GM18858 (cell line): ENCODE measurements around the gene SLC35G3.
"Not testable (repeated sequence)": the region's sequence is repeated elsewhere in the genome, so short reads cannot be mapped to it uniquely, and the experiment has no call there.

Source experiments
- ATAC-seq: cut with Tn5 transposase; IDR thresholded peaks from one replicate; pipeline ENCODE4 v1.9.1; 2021; ENCODE audit not compliant: unreplicated experiment

SLC35G3 gene

DNA sequence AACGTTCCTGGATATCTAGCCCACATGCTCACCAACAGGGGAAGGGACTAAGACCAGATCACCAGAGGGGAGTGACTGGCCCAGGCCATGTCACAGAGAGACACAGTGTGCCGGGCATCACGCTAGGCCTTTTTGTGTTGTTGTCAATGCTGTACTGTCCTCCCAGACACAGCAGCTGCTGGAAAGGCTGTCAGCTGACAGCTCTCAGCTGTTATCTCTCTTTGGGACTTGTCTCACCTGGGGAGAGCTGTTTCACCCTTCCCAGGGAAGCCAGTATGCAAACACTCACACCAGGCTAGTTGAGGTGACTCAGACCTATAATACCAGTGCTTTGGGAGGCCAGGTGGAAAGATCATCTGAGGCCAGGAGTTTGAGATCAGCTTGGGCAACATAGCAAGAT lies 27.1 kb downstream of the SLC35G3 start:
- no peak for ATAC-seq

DNA sequence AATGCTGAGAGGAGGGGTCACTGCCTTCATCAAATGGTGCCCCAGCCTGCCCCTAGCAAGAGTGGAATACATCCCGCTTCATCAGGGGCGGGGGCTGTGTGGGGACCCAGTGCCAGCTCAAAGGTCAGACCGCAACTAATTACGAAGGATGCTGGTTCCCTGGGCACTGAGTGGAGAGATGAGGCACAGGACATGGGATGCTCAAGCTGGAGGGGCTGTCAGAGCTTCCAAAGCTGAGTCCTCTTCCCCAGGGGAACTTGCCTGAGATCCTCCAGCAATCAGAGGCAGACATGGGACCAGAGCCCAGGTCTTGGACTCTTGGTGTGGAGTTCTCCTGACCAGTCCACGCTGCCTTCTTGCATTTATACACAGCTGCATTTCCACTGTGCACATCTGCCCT lies 27.7 kb downstream of the SLC35G3 start:
- no peak for ATAC-seq

DNA sequence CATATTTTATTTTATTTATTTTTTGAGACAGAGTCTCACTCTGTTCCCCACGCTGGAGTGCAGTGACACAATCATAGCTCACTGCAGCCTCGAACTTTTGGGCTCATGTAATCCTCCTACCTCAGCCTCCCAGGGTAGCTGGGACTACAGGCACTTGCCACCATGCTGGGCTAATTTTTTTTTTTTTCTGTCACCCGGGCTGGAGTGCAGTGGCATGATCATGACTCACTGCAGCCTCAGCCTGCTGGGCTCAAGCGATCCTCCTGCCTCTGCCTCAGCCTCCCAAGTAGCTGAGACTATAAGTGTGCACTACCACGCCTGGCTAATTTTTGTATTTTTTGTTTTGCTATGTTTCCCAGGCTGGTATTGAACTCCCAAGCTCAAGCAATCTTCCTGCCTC lies 29.5 kb downstream of the SLC35G3 start:
- no peak for ATAC-seq

DNA sequence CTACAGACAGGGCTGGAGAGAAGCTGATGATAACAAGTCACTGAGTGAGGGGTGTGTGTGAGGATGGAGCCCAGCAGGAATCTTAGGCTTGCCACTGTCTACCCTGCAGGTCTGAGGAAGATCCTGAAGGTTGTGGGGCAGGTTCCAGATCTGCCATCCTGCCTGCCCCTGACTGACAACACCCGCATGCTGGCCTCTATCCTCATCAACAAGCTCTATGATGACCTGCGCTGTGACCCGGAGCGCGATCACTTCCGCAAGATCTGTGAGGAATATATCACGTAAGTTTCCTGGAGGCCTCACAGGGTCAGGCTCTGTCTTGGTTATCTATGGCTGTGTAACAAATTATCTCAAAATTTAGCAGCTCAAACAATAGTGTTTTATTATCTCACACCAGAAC lies 30.3 kb downstream of the SLC35G3 start:
- ATAC-seq = no peak

DNA sequence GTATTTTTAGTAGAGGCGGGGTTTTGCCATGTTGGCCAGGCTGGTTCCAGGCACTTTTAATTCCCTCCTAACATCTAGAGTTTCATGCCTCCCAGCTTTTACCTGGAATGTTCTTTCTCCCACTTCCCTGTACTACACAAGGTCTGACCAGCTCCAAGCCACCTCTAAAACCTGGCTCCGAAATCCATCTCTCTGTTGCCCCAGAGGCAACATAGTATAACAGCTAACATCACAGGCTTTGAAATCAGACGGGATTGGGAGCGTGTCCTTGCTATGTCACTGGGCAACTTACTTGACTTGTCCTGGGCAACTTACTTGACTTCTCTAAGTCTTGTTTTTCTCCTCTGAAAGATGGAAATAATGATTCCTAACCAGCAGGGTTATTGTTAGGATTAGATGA lies 31.4 kb downstream of the SLC35G3 start:
- ATAC-seq = no peak

DNA sequence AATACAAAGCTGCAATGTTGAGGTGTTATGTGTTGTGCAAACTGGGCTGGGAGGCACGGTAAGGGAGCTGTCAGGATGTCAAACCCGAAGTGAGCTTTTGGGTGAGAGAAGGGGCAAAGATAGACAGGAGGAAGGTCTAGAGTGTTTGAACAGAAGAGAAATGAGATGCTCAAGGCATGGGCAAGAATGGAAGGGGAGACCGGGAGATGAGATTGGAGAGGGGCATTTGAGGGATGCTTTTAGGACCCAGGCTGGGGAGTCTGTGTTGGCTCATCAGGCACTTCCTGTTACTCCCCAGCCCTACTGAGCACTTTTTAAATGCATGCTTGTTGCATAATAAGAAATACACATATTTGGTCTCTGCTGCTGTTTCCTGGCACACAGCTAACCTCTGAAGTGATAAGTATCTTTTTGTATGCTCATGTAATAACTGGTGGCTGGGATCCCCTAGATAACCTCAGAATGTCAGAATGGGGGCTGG lies 32.9 kb downstream of the SLC35G3 start:
- no peak for ATAC-seq

DNA sequence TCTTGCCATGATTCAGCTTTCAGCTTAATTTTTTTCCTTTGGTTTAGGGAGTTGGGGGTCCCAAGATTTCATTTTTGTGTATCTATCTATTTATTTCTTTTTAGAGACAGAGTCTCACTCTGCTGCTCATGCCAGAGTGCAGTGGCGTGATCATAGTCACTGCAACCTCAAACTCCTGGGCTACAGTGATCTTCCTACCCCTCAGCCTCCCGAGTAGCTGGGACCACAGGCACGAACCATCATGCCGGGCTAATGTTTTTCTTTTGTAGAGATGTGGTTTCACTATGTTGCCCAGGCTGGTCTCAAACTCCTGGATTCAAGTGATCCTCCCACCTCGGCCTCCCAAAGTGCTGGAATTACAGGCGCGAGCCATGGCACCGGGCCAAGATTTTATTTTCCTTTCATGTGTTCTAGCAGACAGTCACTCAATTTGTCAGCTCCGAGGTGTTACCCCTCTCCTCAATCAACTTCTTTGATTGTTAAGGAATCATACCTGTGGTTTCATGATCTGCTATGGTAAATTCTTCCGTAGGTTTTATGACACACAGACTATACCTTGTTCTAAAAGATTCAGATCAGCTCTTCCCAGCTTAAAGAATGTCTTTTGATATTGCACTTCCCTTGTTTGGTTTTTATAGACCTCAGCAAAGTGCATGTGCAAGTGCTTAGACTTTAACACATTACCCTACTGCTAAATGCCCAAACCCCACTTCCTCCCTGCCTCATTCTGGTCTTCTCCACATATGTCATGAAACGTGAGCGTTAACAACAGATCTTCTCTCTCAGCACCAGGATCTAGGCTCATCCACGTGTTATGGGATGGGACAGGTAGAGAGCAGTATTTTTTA lies 33.6 kb downstream of the SLC35G3 start:
- no peak for ATAC-seq

DNA sequence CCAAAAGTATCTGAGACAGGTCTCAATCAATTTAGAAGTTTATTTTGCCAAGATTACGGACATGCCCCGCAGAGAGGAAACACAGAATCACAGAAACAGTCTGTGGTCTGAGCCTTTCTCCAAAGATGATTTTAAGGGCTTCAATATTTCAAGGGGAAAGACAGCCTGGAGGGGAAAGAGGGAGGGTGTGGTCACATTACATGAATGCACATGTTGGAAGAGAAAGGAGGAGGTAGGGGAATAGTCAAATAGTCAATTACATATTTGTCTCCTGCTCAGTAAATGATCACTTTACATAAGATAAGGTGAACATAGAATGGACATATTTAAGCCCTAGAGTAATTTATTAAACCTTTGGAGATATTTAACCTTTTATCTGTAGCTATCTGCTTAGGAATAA lies 34.3 kb downstream of the SLC35G3 start:
- no peak for ATAC-seq

DNA sequence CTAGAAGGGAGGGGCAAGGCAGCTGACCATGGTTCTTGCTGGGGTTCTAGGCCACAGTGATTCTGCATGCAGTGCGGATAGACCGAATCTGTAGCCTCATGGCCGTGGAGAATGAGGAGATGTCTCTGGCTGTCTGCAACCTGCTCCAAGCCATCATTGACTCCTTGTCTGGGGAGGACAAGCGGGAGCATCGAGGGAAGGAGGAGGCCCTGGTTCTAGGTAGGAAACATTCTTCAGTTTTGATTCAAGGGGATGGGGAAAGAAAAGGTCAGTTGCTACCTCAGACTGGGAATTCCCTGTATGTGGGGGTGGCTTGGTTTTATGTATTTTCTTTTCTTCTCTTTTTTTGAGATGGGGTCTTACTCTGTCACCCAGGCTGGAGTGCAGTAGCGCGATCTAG lies 38.9 kb downstream of the SLC35G3 start:
- ATAC-seq = no peak

DNA sequence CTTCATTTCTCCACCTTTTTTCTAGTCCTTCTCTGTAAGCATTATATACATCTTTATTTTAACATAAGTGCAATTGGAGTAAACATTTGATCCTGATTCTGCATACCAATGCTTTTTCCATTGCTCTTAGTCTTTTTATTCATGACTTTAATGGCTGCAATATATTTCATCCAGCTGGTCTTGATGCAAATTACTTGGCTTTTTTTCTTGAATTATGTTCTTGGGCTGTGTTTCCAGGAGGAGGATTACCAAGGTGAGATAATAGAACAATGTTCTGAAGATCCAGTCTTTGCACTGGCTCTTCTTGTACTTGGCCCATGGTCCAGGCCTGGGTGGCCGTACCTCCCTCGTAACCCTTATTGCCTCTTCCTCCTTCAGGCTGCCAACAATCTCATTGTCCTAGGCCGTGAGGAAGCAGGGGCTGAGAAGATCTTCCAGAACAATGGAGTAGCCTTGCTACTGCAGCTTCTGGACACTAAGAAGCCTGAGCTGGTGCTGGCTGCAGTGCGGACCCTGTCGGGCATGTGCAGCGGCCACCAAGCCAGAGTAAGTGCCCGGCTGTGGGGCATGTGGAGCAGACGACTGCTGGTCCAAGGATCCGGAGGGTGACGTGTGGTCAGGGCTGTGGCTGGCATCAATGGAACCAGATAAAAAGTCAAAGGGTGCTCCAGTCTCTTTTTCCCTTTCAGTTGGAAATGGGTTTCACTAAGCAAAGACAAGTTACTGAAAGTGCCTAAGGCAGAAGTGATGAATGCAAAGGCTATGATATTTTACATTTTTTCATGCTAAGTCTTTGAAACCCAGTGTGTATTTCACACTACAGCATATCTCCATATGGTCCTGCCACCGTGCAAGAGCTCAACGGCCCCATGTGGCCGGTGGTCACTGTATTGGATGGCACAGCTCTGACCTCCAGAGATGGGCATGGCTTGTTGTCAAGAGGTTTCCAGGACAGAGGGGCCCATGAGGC lies 39.7 kb downstream of the SLC35G3 start:
- no peak for ATAC-seq

DNA sequence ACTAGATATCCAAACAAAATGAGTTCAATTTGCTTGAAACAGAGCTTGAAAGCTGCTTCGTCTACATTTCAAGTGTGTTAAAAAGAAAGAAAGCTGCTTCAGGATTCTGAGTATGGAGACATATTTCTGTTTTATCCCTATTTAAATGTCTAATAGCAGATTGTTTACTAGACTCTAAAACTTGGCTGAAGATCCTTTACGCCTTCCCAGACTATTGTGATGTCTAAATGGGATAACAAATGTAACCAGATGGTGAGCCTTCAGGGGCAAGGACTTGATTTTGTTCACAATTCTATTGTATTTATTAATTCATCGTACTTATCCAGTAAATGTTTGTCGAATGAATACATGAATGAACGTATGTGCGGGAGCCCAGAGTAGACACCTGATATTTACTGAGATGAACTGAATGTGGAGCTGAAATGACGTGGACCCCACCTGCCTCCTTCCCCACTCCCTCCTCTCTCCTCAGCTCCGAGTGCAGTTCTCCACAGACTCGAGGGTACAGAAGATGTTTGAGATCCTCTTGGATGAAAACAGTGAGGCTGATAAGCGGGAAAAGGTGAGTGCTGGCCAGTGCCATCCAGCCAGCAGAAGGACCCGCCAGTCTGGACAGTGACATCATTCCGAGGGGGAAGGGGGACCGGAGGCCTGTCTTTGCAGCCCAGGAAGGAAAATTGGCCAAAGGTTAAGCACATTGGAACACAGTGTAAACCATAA lies 41.6 kb downstream of the SLC35G3 start:
- ATAC-seq = no peak

DNA sequence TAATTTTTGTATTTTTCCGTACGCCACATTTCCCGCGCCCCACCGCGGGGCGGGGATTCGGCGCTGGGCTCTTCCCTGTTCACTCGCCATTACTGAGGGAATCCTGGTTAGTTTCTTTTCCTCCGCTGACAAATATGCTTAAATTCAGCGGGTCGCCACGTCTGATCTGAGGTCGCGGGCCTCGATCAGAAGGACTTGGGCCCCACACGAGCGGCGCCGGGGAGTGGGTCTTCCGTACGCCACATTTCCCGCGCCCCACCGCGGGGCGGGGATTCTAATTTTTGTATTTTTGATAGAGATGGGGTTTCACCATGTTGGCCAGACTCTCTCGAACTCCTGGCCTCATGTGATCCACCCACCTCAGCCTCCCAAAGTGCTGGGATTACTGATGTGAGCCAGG lies 43.1 kb downstream of the SLC35G3 start:
- ATAC-seq = not testable (repeated sequence)

DNA sequence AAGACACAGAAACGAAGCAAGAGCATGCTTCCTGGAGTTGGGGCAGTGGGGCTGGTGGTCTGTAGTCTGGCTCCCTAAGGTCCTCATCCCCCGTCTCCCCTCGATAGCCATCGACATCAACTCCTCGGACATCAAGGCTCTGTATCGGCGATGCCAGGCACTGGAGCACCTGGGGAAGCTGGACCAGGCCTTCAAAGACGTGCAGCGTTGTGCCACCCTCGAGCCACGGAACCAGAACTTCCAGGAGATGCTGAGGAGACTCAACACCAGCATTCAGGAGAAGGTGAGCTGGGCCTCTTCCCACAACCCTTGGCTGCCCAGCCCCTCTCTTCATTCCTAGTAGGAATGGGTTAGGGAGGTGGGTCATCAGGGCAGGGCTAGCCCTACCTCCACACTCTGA lies 44.3 kb downstream of the SLC35G3 start:
- ATAC-seq = no peak

DNA sequence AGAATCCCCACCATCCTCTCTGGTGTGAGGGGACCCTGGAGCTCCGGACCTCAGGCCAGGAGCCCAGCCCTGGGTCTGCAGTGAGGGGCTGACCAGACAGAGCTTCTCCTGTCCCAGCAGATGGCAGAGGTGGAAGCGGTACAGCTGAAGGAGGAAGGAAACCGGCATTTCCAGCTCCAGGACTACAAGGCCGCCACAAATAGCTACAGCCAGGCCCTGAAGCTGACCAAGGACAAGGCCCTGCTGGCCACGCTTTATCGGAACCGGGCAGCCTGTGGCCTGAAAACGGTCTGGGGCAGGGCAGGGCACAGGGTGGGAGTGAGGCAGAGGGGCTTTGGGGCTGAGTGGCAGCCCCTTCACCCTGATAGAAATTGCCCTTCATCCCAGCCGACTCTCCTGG lies 46.0 kb downstream of the SLC35G3 start:
- ATAC-seq = no peak

DNA sequence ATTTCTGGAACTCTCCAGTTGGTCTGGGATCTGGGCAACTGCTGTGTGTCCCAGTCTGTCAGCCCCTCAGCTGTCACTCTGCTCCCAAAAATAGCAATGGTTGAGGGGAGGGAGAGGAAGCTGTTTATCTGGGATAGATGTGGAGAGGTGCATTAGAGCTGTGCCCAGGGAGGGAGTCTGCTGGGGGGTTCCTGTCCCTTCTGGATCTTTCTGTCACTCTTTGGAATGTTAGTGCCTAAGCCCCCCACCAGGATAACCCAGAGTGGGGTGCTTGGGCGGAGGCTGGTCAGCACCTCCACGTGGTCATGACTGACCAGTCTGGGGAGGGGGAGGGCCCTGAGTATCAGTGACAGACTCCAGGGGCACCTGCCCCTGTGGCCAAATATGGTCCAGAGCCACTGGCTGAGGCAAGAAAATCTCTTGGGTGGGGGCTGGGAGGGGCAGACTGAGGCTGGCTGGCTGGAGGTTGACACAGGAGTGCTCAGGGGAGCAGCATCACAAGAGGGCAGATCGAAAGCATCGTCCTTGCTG lies 46.8 kb downstream of the SLC35G3 start, which contains the start of gene UNC45B:
Gene UNC45B (plus strand): TSS at position 443 of the 531 bp plus-strand sequence. CDS start 447 bp downstream, outside the sequence.
- no peak for ATAC-seq

DNA sequence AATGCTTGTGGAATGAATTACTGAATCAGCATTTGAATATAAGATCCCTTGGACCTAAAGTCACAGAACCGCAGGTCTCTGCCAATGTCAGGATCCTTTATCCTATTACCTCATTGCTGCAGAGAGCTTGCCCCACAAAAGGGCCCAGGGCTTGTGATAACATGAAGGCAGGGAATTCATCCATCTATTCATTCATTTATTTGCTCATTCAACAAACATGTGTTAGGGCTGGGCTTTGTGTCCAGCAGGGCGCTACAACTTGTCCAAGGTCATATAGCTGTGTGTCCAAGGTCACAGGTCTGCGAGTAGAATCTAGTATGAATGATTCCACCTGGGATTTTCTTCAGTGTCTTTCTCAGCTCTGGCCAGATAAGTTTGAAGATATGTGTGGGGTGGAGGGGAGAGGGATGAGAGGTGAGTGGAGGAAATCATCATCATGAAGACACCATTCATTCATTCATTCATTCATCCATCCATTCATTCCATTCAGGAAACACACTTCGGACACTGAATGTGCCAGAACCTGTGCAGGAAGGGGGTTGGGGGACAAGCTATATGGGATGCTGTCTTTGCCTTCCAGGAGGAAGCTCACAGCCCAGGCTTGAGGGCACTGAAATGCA lies 47.9 kb downstream of the SLC35G3 start:
- ATAC-seq = no peak

DNA sequence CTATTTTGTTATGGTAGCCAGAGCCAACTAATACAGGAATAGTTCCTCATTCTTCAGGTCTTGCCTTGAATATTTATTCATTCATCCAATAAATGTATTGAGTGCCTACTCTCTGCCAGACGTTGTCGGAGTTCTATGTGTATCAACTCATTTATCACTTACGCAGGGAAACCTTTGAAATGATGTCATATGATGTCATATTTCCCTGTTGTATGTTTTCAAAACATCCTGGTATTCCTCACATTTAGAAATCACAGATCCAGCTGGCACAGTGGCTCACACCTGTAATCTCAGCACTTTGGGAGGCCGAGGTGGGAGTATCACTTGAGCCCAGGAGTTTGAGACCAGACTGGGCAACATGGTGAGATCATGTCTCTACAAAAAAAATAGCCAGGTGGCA lies 49.4 kb downstream of the SLC35G3 start:
- ATAC-seq = no peak
